ENCODE results near the gene SRA1. TPM values are rescaled to one million over a fixed set of nuclear protein-coding genes. Genes with fewer than 3 reads are reported as not detected.

The SRA1 gene
- total RNA-seq, 1 donor from 2014 or later: 16.9 TPM

GRCh38 chr5:140598836-140599235 lies 41.6 kb upstream of the SRA1 start:
- Histone ChIP-seq H3K36me3 (no peaks in the 10 kb centered on the region), H3K9ac (no peak overlapping the region), H3F3A (ENCODE audit: low read depth) (no peaks in the 10 kb centered on the region), H2AFZ (replicated peaks) (no peak overlapping the region), H3K4me1 (no peaks in the 10 kb centered on the region), H4K20me1 (ENCODE audit: low read depth) (no peaks in the 10 kb centered on the region), H3K27ac (no peak overlapping the region), H3K79me2 (ENCODE audit: low read depth) (no peaks in the 10 kb centered on the region), H3K4me2 (no peak overlapping the region), H3K27me3 (no peaks in the 10 kb centered on the region), H3K4me3 (no peak overlapping the region), H3K9me3 (ENCODE audit: low read depth) (no peaks in the 10 kb centered on the region)
- TF ChIP-seq EZH2phosphoT487 (IDR thresholded peaks at IDR 0.05) (no peak), EZH2 (IDR thresholded peaks at IDR 0.05) (no peak)
- TF ChIP-seq, protein P1, sequence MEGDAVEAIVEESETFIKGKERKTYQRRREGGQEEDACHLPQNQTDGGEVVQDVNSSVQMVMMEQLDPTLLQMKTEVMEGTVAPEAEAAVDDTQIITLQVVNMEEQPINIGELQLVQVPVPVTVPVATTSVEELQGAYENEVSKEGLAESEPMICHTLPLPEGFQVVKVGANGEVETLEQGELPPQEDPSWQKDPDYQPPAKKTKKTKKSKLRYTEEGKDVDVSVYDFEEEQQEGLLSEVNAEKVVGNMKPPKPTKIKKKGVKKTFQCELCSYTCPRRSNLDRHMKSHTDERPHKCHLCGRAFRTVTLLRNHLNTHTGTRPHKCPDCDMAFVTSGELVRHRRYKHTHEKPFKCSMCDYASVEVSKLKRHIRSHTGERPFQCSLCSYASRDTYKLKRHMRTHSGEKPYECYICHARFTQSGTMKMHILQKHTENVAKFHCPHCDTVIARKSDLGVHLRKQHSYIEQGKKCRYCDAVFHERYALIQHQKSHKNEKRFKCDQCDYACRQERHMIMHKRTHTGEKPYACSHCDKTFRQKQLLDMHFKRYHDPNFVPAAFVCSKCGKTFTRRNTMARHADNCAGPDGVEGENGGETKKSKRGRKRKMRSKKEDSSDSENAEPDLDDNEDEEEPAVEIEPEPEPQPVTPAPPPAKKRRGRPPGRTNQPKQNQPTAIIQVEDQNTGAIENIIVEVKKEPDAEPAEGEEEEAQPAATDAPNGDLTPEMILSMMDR (IDR thresholded peaks at IDR 0.05): no peak
- peaks cover 4% of the 10 kb centered on the region for H3K27me3 Mint-ChIP-seq (ENCODE audit: insufficient read depth, low read depth)
- no peak overlapping the region for H3K27ac Mint-ChIP-seq
- H3K9me3 Mint-ChIP-seq: no peaks in the 10 kb centered on the region
- DNase-seq (ENCODE audit: low spot score): no peak
- H3K4me1 Mint-ChIP-seq: no peaks in the 10 kb centered on the region
- no peak overlapping the region for H3K4me3 Mint-ChIP-seq
- no peaks in the 10 kb centered on the region for H3K36me3 Mint-ChIP-seq

GRCh38 chr5:140596321-140596741 lies 39.1 kb upstream of the SRA1 start:
- no peaks in the 10 kb centered on the region for H3K9me3 ChIP-seq (ENCODE audit: low read depth)
- no peaks in the 10 kb centered on the region for H3K4me1 Mint-ChIP-seq
- H3F3A ChIP-seq (ENCODE audit: low read depth): no peaks in the 10 kb centered on the region
- no peak overlapping the region for H3K4me3 ChIP-seq
- H3K27ac ChIP-seq: no peak overlapping the region
- no peaks in the 10 kb centered on the region for H3K4me1 ChIP-seq
- no peak for TF ChIP-seq EZH2 (IDR thresholded peaks at IDR 0.05)
- no peak for TF ChIP-seq EZH2phosphoT487 (IDR thresholded peaks at IDR 0.05)
- TF ChIP-seq, protein P1 (IDR thresholded peaks at IDR 0.05): no peak
- H2AFZ ChIP-seq (replicated peaks): no peak overlapping the region
- H3K36me3 Mint-ChIP-seq: no peaks in the 10 kb centered on the region
- H3K79me2 ChIP-seq (ENCODE audit: low read depth): no peaks in the 10 kb centered on the region
- no peak overlapping the region for H3K27ac Mint-ChIP-seq
- H4K20me1 ChIP-seq (ENCODE audit: low read depth): no peaks in the 10 kb centered on the region
- H3K27me3 Mint-ChIP-seq (ENCODE audit: insufficient read depth, low read depth): peaks cover 2% of the 10 kb centered on the region
- H3K27me3 ChIP-seq: no peaks in the 10 kb centered on the region
- H3K9me3 Mint-ChIP-seq: no peaks in the 10 kb centered on the region
- no peaks in the 10 kb centered on the region for H3K36me3 ChIP-seq
- H3K4me3 Mint-ChIP-seq: no peak overlapping the region
- no peak for DNase-seq (ENCODE audit: low spot score)
- H3K4me2 ChIP-seq: no peak overlapping the region
- no peak overlapping the region for H3K9ac ChIP-seq

DNA sequence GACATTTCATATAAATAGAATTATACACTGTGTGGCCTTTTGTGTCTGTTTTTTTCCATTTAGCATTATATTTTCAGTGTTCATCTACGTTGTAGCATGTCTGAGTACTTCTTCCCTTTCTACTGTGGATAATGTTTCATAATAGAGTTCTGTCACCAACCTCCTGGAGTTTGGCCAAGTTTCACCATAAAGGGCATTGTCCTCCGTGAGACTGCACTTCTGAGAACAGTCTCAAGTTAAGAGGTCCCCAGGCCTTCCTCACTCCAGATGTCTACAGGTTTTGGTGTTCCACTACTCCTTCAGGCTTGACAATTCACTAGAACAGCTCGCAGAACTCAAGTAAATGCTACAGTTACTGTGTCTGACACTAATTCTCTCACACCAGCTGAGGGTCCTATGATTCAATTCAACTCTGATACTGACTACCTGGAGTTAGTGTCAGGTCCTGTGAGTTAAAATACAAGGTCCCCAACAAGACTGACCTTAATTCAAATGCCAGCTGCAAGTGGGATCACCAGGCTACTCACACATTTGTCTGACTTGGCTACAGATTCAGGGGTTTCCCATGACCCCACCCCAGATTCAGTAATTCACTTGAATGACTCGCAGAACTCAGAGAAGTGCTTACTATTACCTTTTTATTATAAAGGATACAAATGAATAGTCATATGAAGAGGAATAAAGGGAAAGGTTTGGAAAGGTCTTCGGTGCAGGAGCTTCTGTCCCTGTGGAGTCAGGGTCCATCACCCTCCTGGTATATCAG lies 38.4 kb upstream of the SRA1 start:
- Mint-ChIP-seq H3K4me3 (no peak overlapping the region), H3K27ac (no peak overlapping the region), H3K27me3 (ENCODE audit: insufficient read depth, low read depth) (peaks cover 2% of the 10 kb centered on the region), H3K36me3 (no peaks in the 10 kb centered on the region), H3K9me3 (no peaks in the 10 kb centered on the region), H3K4me1 (no peaks in the 10 kb centered on the region)
- Histone ChIP-seq H3K4me2 (no peak overlapping the region), H3K79me2 (ENCODE audit: low read depth) (no peaks in the 10 kb centered on the region), H3K27ac (no peak overlapping the region), H3F3A (ENCODE audit: low read depth) (no peaks in the 10 kb centered on the region), H3K4me1 (no peaks in the 10 kb centered on the region), H3K27me3 (no peaks in the 10 kb centered on the region), H2AFZ (replicated peaks) (no peak overlapping the region), H4K20me1 (ENCODE audit: low read depth) (no peaks in the 10 kb centered on the region), H3K4me3 (no peak overlapping the region), H3K9ac (no peak overlapping the region), H3K36me3 (no peaks in the 10 kb centered on the region), H3K9me3 (ENCODE audit: low read depth) (no peaks in the 10 kb centered on the region)
- no peak for DNase-seq (ENCODE audit: low spot score)
- TF ChIP-seq EZH2 (IDR thresholded peaks at IDR 0.05) (no peak), EZH2phosphoT487 (IDR thresholded peaks at IDR 0.05) (no peak)
- TF ChIP-seq, protein P1 (IDR thresholded peaks at IDR 0.05): no peak

All from neural progenitor cell (in vitro differentiated cells).